HEK293 (cell line): ENCODE measurements around the gene DAP.

ENCODE experiments used
- CTCF ChIA-PET: fragments of 350-600 bp; formaldehyde crosslinking; extraction: SDS; loops from one replicate; lab custom pipeline; 2021; ENCODE audit warnings: antibody characterized with exemption; lab: Yijun Ruan, JAX
- POLR2A ChIA-PET: fragments of 300-600 bp; formaldehyde crosslinking; extraction: SDS; loops from one replicate; lab custom pipeline; 2020; ENCODE audit warnings: antibody characterized with exemption, inconsistent platforms; lab: Yijun Ruan, JAX
- H3K27ac ChIP-seq: fragments of 200-500 bp; sonication (Bioruptor generic); 2 replicates; pipeline ENCODE4 v1.5.1; 2014; ENCODE audit warnings: low read depth, low read length, control low read depth, inconsistent platforms; ENCODE audit errors: extremely low read depth
- H3K36me3 ChIP-seq, 2 experiments: fragments of 200-500 bp in 1 of 2; sonication (Bioruptor generic) in 1 of 2; 1 replicate in 1 of 2; 2 replicates in 1 of 2; pipeline ENCODE4 v1.5.1; 2014 to 2017; ENCODE audit warnings: inconsistent platforms in 2 of 2, low read length in 2 of 2; ENCODE audit not compliant: control insufficient read depth in 2 of 2, insufficient read depth in 1 of 2
- H3K4me1 ChIP-seq: fragments of 200-500 bp; sonication (Bioruptor generic); 2 replicates; pipeline ENCODE4 v1.5.1; 2014; ENCODE audit warnings: mild to moderate bottlenecking, low read length, inconsistent platforms; ENCODE audit not compliant: control insufficient read depth, insufficient read depth
- H3K4me3 ChIP-seq: 2 replicates; pipeline ENCODE4 v1.5.1; 2011; ENCODE audit warnings: low read depth, mild to moderate bottlenecking, control low read depth, low read length, moderate library complexity
- H3K9me3 ChIP-seq: fragments of 200-500 bp; sonication (Bioruptor generic); 2 replicates; pipeline ENCODE4 v1.5.1; 2014; ENCODE audit warnings: low read depth, low read length, inconsistent platforms; ENCODE audit not compliant: control insufficient read depth, insufficient read depth
- GLIS1 ChIP-seq: fragments of 450-650 bp; formaldehyde crosslinking; IDR thresholded peaks from 2 replicates; pipeline ENCODE4 v1.5.1; 2016; ENCODE audit warnings: missing biosample characterization, missing genetic modification characterization
- KLF9 ChIP-seq: fragments of 450-650 bp; formaldehyde crosslinking; IDR thresholded peaks from 2 replicates; pipeline ENCODE4 v1.5.1; 2016; ENCODE audit warnings: missing biosample characterization, missing genetic modification characterization, low read depth
- MZF1 ChIP-seq: fragments of 450-650 bp; formaldehyde crosslinking; IDR thresholded peaks from 2 replicates; pipeline ENCODE4 v1.5.1; 2017; ENCODE audit warnings: missing biosample characterization, missing genetic modification characterization, borderline replicate concordance
- OSR2 ChIP-seq: fragments of 450-650 bp; formaldehyde crosslinking; IDR thresholded peaks from 2 replicates; pipeline ENCODE4 v1.5.1; 2016; ENCODE audit warnings: missing biosample characterization, missing genetic modification characterization
- ZBTB17 ChIP-seq: fragments of 450-650 bp; formaldehyde crosslinking; IDR thresholded peaks from 2 replicates; pipeline ENCODE4 v1.5.1; 2016; ENCODE audit warnings: missing biosample characterization, missing genetic modification characterization
- ZFHX2 ChIP-seq: fragments of 450-650 bp; formaldehyde crosslinking; conservative IDR thresholded peaks from 2 replicates; pipeline ENCODE4 v1.5.1; 2016; ENCODE audit warnings: missing biosample characterization, missing genetic modification characterization
- ZNF10 ChIP-seq: fragments of 450-650 bp; formaldehyde crosslinking; IDR thresholded peaks from 2 replicates; pipeline ENCODE4 v1.5.1; 2017; ENCODE audit warnings: missing biosample characterization, missing genetic modification characterization
- ZNF112 ChIP-seq: fragments of 450-650 bp; formaldehyde crosslinking; IDR thresholded peaks from 2 replicates; pipeline ENCODE4 v1.5.0; 2017; ENCODE audit warnings: missing biosample characterization, missing genetic modification characterization
- ZNF138 ChIP-seq: fragments of 450-650 bp; formaldehyde crosslinking; IDR thresholded peaks from 2 replicates; pipeline ENCODE4 v1.5.1; 2016; ENCODE audit warnings: missing biosample characterization, missing genetic modification characterization, borderline replicate concordance
- ZNF211 ChIP-seq: fragments of 450-650 bp; formaldehyde crosslinking; IDR thresholded peaks from 2 replicates; pipeline ENCODE4 v1.5.1; 2016; ENCODE audit warnings: low read depth, missing biosample characterization, missing genetic modification characterization
- ZNF529 ChIP-seq: fragments of 450-650 bp; formaldehyde crosslinking; IDR thresholded peaks from 2 replicates; pipeline ENCODE4 v1.5.1; 2017; ENCODE audit warnings: missing genetic modification characterization, missing biosample characterization; ENCODE audit not compliant: insufficient replicate concordance
- ZNF544 ChIP-seq: fragments of 450-650 bp; formaldehyde crosslinking; IDR thresholded peaks from 2 replicates; pipeline ENCODE4 v1.5.0; 2017; ENCODE audit warnings: missing biosample characterization, missing genetic modification characterization
- ZNF548 ChIP-seq: fragments of 450-650 bp; formaldehyde crosslinking; IDR thresholded peaks from 2 replicates; pipeline ENCODE4 v1.5.1; 2016; ENCODE audit warnings: missing biosample characterization, missing genetic modification characterization
- ZNF549 ChIP-seq: fragments of 450-650 bp; IDR thresholded peaks from 2 replicates; pipeline ENCODE4 v1.5.1; 2018; ENCODE audit warnings: missing biosample characterization, missing genetic modification characterization, mild to moderate bottlenecking, inconsistent platforms, moderate library complexity
- ZNF555 ChIP-seq: fragments of 450-650 bp; formaldehyde crosslinking; conservative IDR thresholded peaks from 2 replicates; pipeline ENCODE4 v1.5.1; 2017; ENCODE audit warnings: missing biosample characterization, mild to moderate bottlenecking, missing genetic modification characterization, inconsistent platforms
- ZNF610 ChIP-seq: fragments of 450-650 bp; formaldehyde crosslinking; IDR thresholded peaks from 2 replicates; pipeline ENCODE4 v1.5.1; 2016; ENCODE audit warnings: missing biosample characterization, missing genetic modification characterization, borderline replicate concordance
- ZNF660 ChIP-seq: fragments of 450-650 bp; IDR thresholded peaks from 2 replicates; pipeline ENCODE4 v1.5.1; 2018; ENCODE audit warnings: missing biosample characterization, mild to moderate bottlenecking, missing genetic modification characterization
- ZNF76 ChIP-seq: fragments of 450-650 bp; formaldehyde crosslinking; IDR thresholded peaks from 2 replicates; pipeline ENCODE4; 2016; ENCODE audit warnings: low read depth, missing biosample characterization, missing genetic modification characterization, borderline replicate concordance
- ZNF768 ChIP-seq: fragments of 450-650 bp; formaldehyde crosslinking; IDR thresholded peaks from 2 replicates; pipeline ENCODE4 v1.5.1; 2018; ENCODE audit warnings: missing biosample characterization, mild to moderate bottlenecking, missing genetic modification characterization
- ZNF792 ChIP-seq: fragments of 450-650 bp; formaldehyde crosslinking; IDR thresholded peaks from 2 replicates; pipeline ENCODE4 v1.5.1; 2016; ENCODE audit warnings: missing biosample characterization, missing genetic modification characterization
- TF ChIP-seq, protein P1 (sequence below): fragments of 450-650 bp; formaldehyde crosslinking; IDR thresholded peaks from 2 replicates; pipeline ENCODE4 v1.5.1; 2016; ENCODE audit warnings: missing biosample characterization, missing genetic modification characterization
- TF ChIP-seq, protein P2 (sequence below): fragments of 450-650 bp; formaldehyde crosslinking; IDR thresholded peaks from 2 replicates; pipeline ENCODE4 v1.5.1; 2016; ENCODE audit warnings: missing biosample characterization, missing genetic modification characterization
- TF ChIP-seq, protein P3 (sequence below): fragments of 450-650 bp; formaldehyde crosslinking; IDR thresholded peaks from 2 replicates; pipeline ENCODE4 v1.5.1; 2016; ENCODE audit warnings: missing biosample characterization, missing genetic modification characterization, low read depth

DAP gene

DNA sequence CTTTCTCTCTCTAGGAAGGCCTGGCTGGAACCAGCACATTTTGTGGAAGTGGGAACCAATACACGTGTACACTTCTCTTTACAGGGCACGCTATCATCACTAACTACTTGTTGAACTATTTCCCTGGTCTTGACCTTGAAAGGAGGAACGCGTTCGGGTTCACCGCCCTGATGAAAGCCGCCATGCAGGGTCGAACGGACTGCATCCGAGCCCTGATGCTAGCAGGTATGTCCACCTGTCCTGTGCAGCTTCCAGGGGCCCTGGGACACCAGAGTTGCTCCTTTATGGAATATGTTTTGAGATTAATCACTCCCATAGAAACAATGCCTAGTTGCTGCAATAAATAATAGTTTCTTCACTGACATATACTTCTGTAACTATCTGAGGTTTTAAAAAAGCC is 123.1 kb downstream of the DAP start:
- Histone ChIP-seq H3K4me3 (no peak overlapping the region), H3K4me1 (no peaks in the 10 kb centered on the region), H3K9me3 (no peaks in the 10 kb centered on the region), H3K36me3 (peaks cover 0 to 6% of the 10 kb centered on the region in 2 experiments; a peak in 1 of 3 replicates), H3K27ac (no peak overlapping the region)
- ChIA-PET CTCF (interaction anchor here (0.7 to 2.6 kb wide), 2 partner anchors 11 to 194 kb away, joined by 5 to 10 read pairs; no protein-coding TSS in a partner anchor), POLR2A (no interaction called here)
- TF ChIP-seq, protein P1, sequence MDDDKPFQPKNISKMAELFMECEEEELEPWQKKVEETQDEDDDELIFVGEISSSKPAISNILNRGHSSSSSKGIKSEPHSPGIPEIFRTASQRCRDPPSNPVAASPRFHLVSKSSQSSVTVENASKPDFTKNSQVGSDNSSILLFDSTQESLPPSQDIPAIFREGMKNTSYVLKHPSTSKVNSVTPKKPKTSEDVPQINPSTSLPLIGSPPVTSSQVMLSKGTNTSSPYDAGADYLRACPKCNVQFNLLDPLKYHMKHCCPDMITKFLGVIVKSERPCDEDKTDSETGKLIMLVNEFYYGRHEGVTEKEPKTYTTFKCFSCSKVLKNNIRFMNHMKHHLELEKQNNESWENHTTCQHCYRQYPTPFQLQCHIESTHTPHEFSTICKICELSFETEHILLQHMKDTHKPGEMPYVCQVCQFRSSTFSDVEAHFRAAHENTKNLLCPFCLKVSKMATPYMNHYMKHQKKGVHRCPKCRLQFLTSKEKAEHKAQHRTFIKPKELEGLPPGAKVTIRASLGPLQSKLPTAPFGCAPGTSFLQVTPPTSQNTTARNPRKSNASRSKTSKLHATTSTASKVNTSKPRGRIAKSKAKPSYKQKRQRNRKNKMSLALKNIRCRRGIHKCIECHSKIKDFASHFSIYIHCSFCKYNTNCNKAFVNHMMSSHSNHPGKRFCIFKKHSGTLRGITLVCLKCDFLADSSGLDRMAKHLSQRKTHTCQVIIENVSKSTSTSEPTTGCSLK (tag by site-specific recombination): no peak
- no peak for TF ChIP-seq ZNF555 (tag by site-specific recombination)

DNA sequence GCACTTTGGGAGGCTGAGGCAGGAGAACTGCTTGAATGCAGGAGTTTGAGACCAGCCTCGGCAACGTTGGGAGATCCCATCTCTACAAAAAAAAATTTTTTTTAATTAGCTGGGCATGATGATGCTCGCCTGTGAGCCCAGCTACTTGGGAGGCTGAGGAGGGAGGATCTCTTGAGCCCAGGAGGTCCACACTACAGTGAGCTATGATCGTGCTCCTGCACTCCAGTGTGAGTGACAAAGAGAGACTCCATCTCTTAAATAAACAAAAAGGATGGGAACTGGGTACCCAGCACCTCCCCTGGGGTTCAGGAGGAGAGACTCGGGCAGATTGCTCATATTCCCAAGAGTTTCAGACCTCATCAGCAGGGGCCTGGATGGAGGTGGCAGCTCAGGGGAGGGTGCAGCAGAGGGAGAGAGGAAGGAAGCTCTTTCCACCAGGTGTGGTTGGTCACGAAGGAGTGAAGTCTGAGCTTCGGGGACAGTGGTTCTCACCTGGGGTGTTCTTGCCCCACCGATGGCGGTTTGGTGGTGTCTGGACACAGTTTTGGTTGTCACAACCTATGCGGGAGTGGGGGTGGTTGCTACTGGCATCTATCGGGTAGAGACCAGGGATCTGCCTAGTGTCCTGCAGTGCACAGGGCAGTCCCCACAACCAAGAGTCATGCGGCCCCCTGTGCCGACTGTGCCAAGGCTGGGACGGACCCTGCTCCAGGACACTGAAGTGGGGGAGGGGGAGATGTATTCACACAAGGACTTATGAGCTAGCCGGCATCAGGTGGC is 124.5 kb downstream of the DAP start:
- peaks cover 0 to 6% of the 10 kb centered on the region in 2 experiments; a peak in 1 of 3 replicates for H3K36me3 ChIP-seq
- no peak overlapping the region for H3K27ac ChIP-seq
- CTCF ChIA-PET: interaction anchor here (0.6 to 2.6 kb wide), 4 partner anchors 9 to 284 kb away, joined by 3 to 10 read pairs (median 4); no protein-coding TSS in a partner anchor
- H3K9me3 ChIP-seq: no peaks in the 10 kb centered on the region
- no peak overlapping the region for H3K4me3 ChIP-seq
- no peaks in the 10 kb centered on the region for H3K4me1 ChIP-seq
- TF ChIP-seq GLIS1 (tag by site-specific recombination) (peak; percentile 65), ZBTB17 (tag by site-specific recombination) (no peak), MZF1 (no peak)
- POLR2A ChIA-PET: no interaction called here

DNA sequence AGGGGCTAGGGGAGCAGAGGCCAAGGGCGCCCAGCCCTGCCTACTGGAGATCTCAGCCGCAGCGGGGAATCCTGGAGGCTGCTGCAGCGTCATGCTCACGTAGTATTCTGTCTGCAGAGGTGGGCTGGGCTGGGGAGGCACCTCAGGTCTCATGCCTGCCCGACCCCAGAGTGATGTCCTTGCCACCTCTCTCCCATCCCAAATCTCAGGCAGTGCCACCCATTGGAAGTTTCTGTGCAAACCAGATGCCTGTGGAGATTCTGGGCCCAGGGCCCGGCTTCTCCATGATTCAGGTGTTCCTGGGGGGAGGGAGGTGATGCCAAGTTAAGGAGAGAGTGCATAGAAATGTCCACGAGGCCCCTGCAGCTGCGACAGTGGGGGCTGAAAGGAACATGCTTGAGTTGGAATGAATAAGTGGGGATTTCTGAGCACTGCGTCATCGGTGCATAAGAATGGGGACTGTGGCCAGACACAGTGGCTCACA is 125.1 kb downstream of the DAP start:
- H3K9me3 ChIP-seq: no peaks in the 10 kb centered on the region
- H3K36me3 ChIP-seq: peaks cover 0 to 6% of the 10 kb centered on the region in 2 experiments; a peak in 1 of 3 replicates
- ChIA-PET POLR2A (no interaction called here), CTCF (interaction anchor here (0.6 to 2.6 kb wide), 4 partner anchors 9 to 284 kb away, joined by 4 to 10 read pairs (median 5); no protein-coding TSS in a partner anchor)
- no peak overlapping the region for H3K27ac ChIP-seq
- no peak overlapping the region for H3K4me3 ChIP-seq
- no peaks in the 10 kb centered on the region for H3K4me1 ChIP-seq
- no peak for TF ChIP-seq ZNF544 (tag by site-specific recombination)
- TF ChIP-seq, protein P2, sequence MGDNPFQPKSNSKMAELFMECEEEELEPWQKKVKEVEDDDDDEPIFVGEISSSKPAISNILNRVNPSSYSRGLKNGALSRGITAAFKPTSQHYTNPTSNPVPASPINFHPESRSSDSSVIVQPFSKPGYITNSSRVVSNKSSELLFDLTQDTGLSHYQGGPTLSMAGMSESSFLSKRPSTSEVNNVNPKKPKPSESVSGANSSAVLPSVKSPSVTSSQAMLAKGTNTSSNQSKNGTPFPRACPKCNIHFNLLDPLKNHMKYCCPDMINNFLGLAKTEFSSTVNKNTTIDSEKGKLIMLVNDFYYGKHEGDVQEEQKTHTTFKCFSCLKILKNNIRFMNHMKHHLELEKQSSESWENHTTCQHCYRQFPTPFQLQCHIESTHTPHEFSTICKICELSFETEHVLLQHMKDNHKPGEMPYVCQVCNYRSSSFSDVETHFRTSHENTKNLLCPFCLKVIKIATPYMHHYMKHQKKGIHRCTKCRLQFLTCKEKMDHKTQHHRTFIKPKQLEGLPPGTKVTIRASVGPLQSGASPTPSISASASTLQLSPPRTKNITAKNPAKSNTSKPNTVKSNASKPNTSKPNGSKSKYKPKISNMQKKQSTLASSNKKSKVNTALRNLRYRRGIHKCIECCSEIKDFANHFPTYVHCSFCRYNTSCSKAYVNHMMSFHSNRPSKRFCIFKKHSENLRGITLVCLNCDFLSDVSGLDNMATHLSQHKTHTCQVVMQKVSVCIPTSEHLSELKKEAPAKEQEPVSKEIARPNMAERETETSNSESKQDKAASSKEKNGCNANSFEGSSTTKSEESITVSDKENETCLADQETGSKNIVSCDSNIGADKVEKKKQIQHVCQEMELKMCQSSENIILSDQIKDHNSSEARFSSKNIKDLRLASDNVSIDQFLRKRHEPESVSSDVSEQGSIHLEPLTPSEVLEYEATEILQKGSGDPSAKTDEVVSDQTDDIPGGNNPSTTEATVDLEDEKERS: no peak
- no peak for TF ChIP-seq ZNF549 (tag by site-specific recombination)
- TF ChIP-seq, protein P3, sequence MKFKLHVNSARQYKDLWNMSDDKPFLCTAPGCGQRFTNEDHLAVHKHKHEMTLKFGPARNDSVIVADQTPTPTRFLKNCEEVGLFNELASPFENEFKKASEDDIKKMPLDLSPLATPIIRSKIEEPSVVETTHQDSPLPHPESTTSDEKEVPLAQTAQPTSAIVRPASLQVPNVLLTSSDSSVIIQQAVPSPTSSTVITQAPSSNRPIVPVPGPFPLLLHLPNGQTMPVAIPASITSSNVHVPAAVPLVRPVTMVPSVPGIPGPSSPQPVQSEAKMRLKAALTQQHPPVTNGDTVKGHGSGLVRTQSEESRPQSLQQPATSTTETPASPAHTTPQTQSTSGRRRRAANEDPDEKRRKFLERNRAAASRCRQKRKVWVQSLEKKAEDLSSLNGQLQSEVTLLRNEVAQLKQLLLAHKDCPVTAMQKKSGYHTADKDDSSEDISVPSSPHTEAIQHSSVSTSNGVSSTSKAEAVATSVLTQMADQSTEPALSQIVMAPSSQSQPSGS: no peak
- TF ChIP-seq ZNF792 (tag by site-specific recombination): no peak
- no peak for TF ChIP-seq ZFHX2 (tag by site-specific recombination)
- TF ChIP-seq ZNF610: no peak
- TF ChIP-seq ZNF76 (tag by site-specific recombination): no peak
- TF ChIP-seq ZNF211: no peak
- TF ChIP-seq ZNF529 (tag by site-specific recombination): no peak
- TF ChIP-seq ZNF768 (tag by site-specific recombination): no peak
- no peak for TF ChIP-seq ZNF548 (tag by site-specific recombination)
- TF ChIP-seq ZNF660 (tag by site-specific recombination): no peak
- no peak for TF ChIP-seq ZNF138 (tag by site-specific recombination)
- no peak for TF ChIP-seq ZNF10 (tag by site-specific recombination)
- no peak for TF ChIP-seq KLF9
- no peak for TF ChIP-seq OSR2 (tag by site-specific recombination)
- no peak for TF ChIP-seq ZNF112 (tag by site-specific recombination)
